Smooth muscle cell (in vitro differentiated cells): Measurements from ENCODE around the gene BPIFB3. TPM values are rescaled to one million over a fixed set of nuclear protein-coding genes. Genes with fewer than 3 reads are reported as not detected.

ENCODE experiments used
- DNase-seq: peaks from one replicate; lab custom pipeline; 2025; ENCODE audit not compliant: unreplicated experiment; lab: John Stamatoyannopoulos, UW
- H2AFZ ChIP-seq: fragments of 200-600 bp; sonication (generic); 2 replicates; pipeline ENCODE4 v1.6.0; 2016; ENCODE audit warnings: antibody characterized with exemption, low read depth, mild to moderate bottlenecking
- H3F3A ChIP-seq: fragments of 200-600 bp; sonication (generic); 2 replicates; pipeline ENCODE4 v1.6.0; 2017; ENCODE audit warnings: antibody characterized with exemption, low read depth
- H3K27ac ChIP-seq: fragments of 200-600 bp; sonication (generic); 2 replicates; pipeline ENCODE4 v1.5.1; 2016; ENCODE audit warnings: low read depth, mild to moderate bottlenecking
- H3K27me3 ChIP-seq: fragments of 200-600 bp; sonication (generic); 2 replicates; pipeline ENCODE4 v1.6.1; 2016; ENCODE audit warnings: low read depth, mild to moderate bottlenecking
- H3K36me3 ChIP-seq: fragments of 200-600 bp; sonication (generic); 2 replicates; pipeline ENCODE4 v1.5.1; 2016; ENCODE audit warnings: low read depth
- H3K4me1 ChIP-seq: fragments of 200-600 bp; sonication (generic); 2 replicates; pipeline ENCODE4 v1.5.1; 2016; ENCODE audit warnings: low read depth
- H3K4me2 ChIP-seq: fragments of 200-600 bp; sonication (generic); 2 replicates; pipeline ENCODE4 v1.6.0; 2016; ENCODE audit warnings: mild to moderate bottlenecking
- H3K4me3 ChIP-seq: fragments of 200-600 bp; sonication (generic); 2 replicates; pipeline ENCODE4 v1.5.1; 2016; ENCODE audit warnings: mild to moderate bottlenecking
- H3K79me2 ChIP-seq: fragments of 200-600 bp; sonication (generic); 2 replicates; pipeline ENCODE4 v1.6.0; 2016; ENCODE audit warnings: low read depth, mild to moderate bottlenecking
- H3K9ac ChIP-seq: fragments of 200-600 bp; sonication (generic); 2 replicates; pipeline ENCODE4 v1.6.0; 2016; ENCODE audit warnings: low read depth
- H3K9me3 ChIP-seq: fragments of 200-600 bp; sonication (generic); replicated peaks from 2 replicates; pipeline ENCODE4 v1.5.1; 2016; ENCODE audit warnings: low read depth
- H4K20me1 ChIP-seq: fragments of 200-600 bp; sonication (generic); 2 replicates; pipeline ENCODE4 v1.6.0; 2016; ENCODE audit warnings: low read depth
- WGBS: methylation state at CpG from one replicate; pipeline ENCODE4 v1.1.7; 2016; ENCODE audit warnings: low lambda C conversion rate; 5-methylcytosine and 5-hydroxymethylcytosine counted together
- polyA plus RNA-seq: library from polyadenylated mRNA; unstranded; fragments of >200 nt; fragmentation: Nextera tagmentation; extraction: Ambion mirVana; gene quantifications from 2 replicates; pipeline ENCODE4 v1.2.1, GENCODE V29; 2016
- total RNA-seq: library from RNA; depleted of rRNA; stranded (reverse); fragments of >200 nt; gene quantifications from 2 replicates; pipeline ENCODE4 v1.2.3, GENCODE V29; 2014
- TF ChIP-seq, protein P1 (sequence below): fragments of 200-600 bp; sonication (generic); IDR thresholded peaks from 2 replicates; pipeline ENCODE4 v1.5.1; 2017; ENCODE audit warnings: borderline replicate concordance, mild to moderate bottlenecking, antibody characterized with exemption; ENCODE audit not compliant: insufficient read depth, poor library complexity, severe bottlenecking

BPIFB3 gene
- total and polyA plus RNA-seq, 2 experiments from 2014 or later: not detected

DNA sequence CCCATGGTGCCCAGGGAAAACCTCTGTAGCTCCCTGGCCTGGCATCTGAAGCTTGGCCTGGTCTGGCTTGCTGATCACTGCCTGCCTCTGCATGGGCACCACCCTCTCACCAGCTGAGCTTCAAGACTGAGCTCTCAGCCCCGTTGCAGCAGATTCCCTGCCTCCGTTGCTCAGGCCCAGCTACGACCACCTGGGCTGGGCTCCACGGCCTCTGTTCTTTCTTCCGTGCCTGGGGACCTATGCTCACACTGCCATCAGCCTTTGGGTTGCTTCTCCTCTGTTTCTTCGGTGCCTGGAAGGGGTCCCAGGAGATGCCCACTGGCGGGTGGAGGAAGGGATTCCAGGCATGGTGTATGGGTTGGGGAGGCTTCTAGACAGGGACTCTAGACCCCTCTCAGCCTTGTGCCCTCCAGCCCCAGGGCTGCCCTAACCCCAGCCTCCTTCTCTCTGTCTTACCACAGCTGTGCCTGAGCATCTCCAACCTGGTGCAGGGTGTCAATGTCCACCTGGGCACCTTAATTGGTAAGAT, 37.1 kb upstream of the BPIFB3 start:
- Histone ChIP-seq H3F3A (no peaks in the 10 kb centered on the region), H3K36me3 (no peaks in the 10 kb centered on the region), H2AFZ (no peak overlapping the region), H3K4me2 (no peak overlapping the region), H3K9me3 (no peaks in the 10 kb centered on the region), H3K27me3 (peaks cover 37% of the 10 kb centered on the region), H3K79me2 (no peaks in the 10 kb centered on the region), H3K4me3 (no peak overlapping the region), H3K9ac (no peak overlapping the region), H3K27ac (no peak overlapping the region), H3K4me1 (no peaks in the 10 kb centered on the region), H4K20me1 (no peaks in the 10 kb centered on the region)
- DNase-seq: no peak
- TF ChIP-seq, protein P1, sequence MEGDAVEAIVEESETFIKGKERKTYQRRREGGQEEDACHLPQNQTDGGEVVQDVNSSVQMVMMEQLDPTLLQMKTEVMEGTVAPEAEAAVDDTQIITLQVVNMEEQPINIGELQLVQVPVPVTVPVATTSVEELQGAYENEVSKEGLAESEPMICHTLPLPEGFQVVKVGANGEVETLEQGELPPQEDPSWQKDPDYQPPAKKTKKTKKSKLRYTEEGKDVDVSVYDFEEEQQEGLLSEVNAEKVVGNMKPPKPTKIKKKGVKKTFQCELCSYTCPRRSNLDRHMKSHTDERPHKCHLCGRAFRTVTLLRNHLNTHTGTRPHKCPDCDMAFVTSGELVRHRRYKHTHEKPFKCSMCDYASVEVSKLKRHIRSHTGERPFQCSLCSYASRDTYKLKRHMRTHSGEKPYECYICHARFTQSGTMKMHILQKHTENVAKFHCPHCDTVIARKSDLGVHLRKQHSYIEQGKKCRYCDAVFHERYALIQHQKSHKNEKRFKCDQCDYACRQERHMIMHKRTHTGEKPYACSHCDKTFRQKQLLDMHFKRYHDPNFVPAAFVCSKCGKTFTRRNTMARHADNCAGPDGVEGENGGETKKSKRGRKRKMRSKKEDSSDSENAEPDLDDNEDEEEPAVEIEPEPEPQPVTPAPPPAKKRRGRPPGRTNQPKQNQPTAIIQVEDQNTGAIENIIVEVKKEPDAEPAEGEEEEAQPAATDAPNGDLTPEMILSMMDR: no peak
- WGBS: 92% methylated on average over 7 of the region's 7 CpGs

DNA sequence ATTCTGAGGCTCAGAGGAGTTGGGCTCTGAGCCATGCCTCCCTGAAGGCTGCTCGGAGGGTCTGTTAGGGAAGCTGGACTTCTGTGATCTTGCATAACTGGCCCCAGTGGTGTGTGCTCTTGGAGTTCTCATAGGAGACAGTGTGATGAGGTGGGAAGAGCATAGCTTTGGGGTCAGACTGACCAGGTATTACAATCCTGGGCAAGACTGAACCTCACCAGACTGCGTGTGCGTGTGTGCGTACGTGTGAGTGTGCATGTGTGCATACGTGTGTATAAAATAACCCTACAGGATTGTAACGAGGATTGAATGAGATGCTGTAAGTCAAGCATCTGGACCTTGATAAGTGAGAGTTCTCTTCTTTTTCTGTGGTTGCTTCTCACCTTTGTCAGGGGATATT, 36.2 kb upstream of the BPIFB3 start:
- Histone ChIP-seq H3K9ac (no peak overlapping the region), H3K27ac (no peak overlapping the region)
- 91% methylated on average over 7 of the region's 7 CpGs for WGBS

DNA sequence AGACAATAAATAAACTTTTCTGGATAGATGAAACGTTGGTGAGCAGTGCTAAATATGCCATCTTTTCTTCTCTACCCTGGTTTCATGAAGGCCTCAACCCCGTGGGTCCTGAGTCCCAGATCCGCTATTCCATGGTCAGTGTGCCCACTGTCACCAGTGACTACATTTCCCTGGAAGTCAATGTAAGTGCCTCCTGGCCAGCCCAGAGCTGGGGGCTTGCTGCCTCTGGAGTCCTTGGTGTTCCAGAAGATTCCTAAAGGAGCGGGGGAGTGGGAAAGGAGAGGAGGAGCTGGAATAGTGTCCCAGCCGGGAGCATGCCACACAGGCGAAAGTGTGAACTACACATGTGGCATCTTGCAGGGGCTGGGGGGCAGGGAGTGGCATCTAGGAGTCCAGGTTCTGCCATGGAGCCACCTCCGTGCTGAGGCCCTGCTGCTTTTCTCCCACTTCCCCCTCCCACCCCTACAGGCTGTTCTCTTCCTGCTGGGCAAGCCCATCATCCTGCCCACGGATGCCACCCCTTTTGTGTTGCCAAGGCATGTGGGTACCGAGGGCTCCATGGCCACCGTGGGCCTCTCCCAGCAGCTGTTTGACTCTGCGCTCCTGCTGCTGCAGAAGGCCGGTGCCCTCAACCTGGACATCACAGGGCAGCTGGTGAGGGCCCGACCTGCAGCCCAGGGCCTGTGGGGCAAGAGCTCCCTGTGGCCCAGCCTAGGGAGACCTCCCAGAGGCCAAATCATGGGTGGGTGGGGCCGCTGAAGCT, 35.4 kb upstream of the BPIFB3 start:
- Histone ChIP-seq H4K20me1 (no peaks in the 10 kb centered on the region), H3K9ac (no peak overlapping the region), H3K4me1 (no peaks in the 10 kb centered on the region), H3F3A (no peaks in the 10 kb centered on the region), H3K36me3 (no peaks in the 10 kb centered on the region), H2AFZ (no peak overlapping the region), H3K27ac (no peak overlapping the region), H3K4me3 (no peak overlapping the region), H3K79me2 (no peaks in the 10 kb centered on the region), H3K9me3 (no peaks in the 10 kb centered on the region), H3K4me2 (no peak overlapping the region), H3K27me3 (peaks cover 37% of the 10 kb centered on the region)
- DNase-seq: no peak
- TF ChIP-seq, protein P1: no peak
- WGBS: 87% methylated on average over 14 of the region's 14 CpGs

More for the DNA sequence above, 36.2 kb upstream of the BPIFB3 start:
- Histone ChIP-seq H3K79me2 (no peaks in the 10 kb centered on the region), H3K27me3 (peaks cover 37% of the 10 kb centered on the region), H3K4me3 (no peak overlapping the region), H3K36me3 (no peaks in the 10 kb centered on the region), H3K4me1 (no peaks in the 10 kb centered on the region), H3F3A (no peaks in the 10 kb centered on the region), H3K4me2 (no peak overlapping the region), H4K20me1 (no peaks in the 10 kb centered on the region), H2AFZ (no peak overlapping the region), H3K9me3 (no peaks in the 10 kb centered on the region)
- TF ChIP-seq, protein P1: no peak
- no peak for DNase-seq
